Vagina (tissue), 2 donors: ENCODE data around the gene PDE9A.

ENCODE experiments used
- POLR2A ChIP-seq, 2 donors: fragments of 450-650 bp; IDR thresholded peaks; one replicate each; pipeline ENCODE4 v1.6.1; 2017; ENCODE audit warnings: antibody characterized with exemption in 2 of 2, mild to moderate bottlenecking in 2 of 2, moderate library complexity in 2 of 2
- POLR2AphosphoS5 ChIP-seq, 2 donors: sonication (generic); formaldehyde crosslinking; IDR thresholded peaks; one replicate each; pipeline ENCODE4 v1.9.0; 2017; ENCODE audit warnings: antibody characterized with exemption in 2 of 2, mild to moderate bottlenecking in 2 of 2, low read depth in 1 of 2; ENCODE audit not compliant: insufficient read depth in 1 of 2
- TF ChIP-seq, protein P1 (sequence below), 3 experiments: fragments of 450-650 bp in 2 of 3; fragments of 200-600 bp in 1 of 3; sonication (generic) in 1 of 3; IDR thresholded peaks; one replicate each; pipeline ENCODE4 v1.5.1; 2017 to 2019; ENCODE audit warnings: antibody characterized with exemption in 3 of 3, mild to moderate bottlenecking in 2 of 3, moderate library complexity in 2 of 3

GRCh38 chr21:42663200-42663750 is 9.9 kb downstream of the PDE9A start:
- TF ChIP-seq, protein P1, sequence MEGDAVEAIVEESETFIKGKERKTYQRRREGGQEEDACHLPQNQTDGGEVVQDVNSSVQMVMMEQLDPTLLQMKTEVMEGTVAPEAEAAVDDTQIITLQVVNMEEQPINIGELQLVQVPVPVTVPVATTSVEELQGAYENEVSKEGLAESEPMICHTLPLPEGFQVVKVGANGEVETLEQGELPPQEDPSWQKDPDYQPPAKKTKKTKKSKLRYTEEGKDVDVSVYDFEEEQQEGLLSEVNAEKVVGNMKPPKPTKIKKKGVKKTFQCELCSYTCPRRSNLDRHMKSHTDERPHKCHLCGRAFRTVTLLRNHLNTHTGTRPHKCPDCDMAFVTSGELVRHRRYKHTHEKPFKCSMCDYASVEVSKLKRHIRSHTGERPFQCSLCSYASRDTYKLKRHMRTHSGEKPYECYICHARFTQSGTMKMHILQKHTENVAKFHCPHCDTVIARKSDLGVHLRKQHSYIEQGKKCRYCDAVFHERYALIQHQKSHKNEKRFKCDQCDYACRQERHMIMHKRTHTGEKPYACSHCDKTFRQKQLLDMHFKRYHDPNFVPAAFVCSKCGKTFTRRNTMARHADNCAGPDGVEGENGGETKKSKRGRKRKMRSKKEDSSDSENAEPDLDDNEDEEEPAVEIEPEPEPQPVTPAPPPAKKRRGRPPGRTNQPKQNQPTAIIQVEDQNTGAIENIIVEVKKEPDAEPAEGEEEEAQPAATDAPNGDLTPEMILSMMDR (IDR thresholded peaks at IDR 0.05) = no peak
- no peak for TF ChIP-seq POLR2AphosphoS5 (IDR thresholded peaks at IDR 0.05; ENCODE audit: insufficient read depth in 1 of 2, low read depth in 1 of 2)
- TF ChIP-seq POLR2A (IDR thresholded peaks at IDR 0.05) = no peak
